H1 (cell line): ENCODE results near the gene MMP15. TPM values are rescaled to one million over a fixed set of nuclear protein-coding genes. Genes with fewer than 3 reads are reported as not detected.

Experiments used
- CTCF ChIA-PET: fragments of 300-600 bp; sonication (Branson Sonifier 250); formaldehyde crosslinking; loops from one replicate; lab custom pipeline; 2021; ENCODE audit not compliant: partially characterized antibody; lab: Charles Lee
- POLR2A ChIA-PET: fragments of 300-600 bp; sonication (Branson Sonifier 250); formaldehyde crosslinking; loops from one replicate; lab custom pipeline; 2021; ENCODE audit warnings: inconsistent platforms; ENCODE audit not compliant: partially characterized antibody; lab: Charles Lee
- DNase-seq, 2 experiments: peaks; one replicate each; pipeline versions ENCODE4 v3.0.0 to v3.0.0-alpha.2; 2010 to 2022; ENCODE audit warnings: low spot score in 2 of 2, low read depth in 1 of 2, mixed read lengths in 1 of 2
- FAIRE-seq: peaks from 2 replicates; lab custom pipeline; 2011; peaks lifted over from hg19 to GRCh38; lab: Jason Lieb, UNC
- H2AFZ ChIP-seq: 2 replicates; pipeline ENCODE4 v1.8.1; 2012; ENCODE audit warnings: low read length, inconsistent platforms
- H2AK5ac ChIP-seq: 2 replicates; pipeline ENCODE4 v1.6.1; 2013; ENCODE audit warnings: low read depth, low read length
- H2BK120ac ChIP-seq: replicated peaks from 2 replicates; pipeline ENCODE3; 2013; ENCODE audit warnings: low read depth, low read length, inconsistent platforms
- H2BK12ac ChIP-seq: 2 replicates; pipeline ENCODE4 v1.6.1; 2013; ENCODE audit warnings: low read depth, low read length
- H2BK15ac ChIP-seq: 2 replicates; pipeline ENCODE4 v1.6.1; 2013; ENCODE audit warnings: low read length
- H2BK20ac ChIP-seq: 2 replicates; pipeline ENCODE4 v1.6.1; 2013; ENCODE audit warnings: low read length
- H2BK5ac ChIP-seq: 2 replicates; pipeline ENCODE4 v1.6.1; 2013; ENCODE audit warnings: low read depth, low read length
- H3K14ac ChIP-seq: 2 replicates; pipeline ENCODE4 v1.6.1; 2013; ENCODE audit warnings: inconsistent platforms; ENCODE audit not compliant: insufficient read length
- H3K18ac ChIP-seq: 2 replicates; pipeline ENCODE4 v1.6.1; 2013; ENCODE audit warnings: low read length; ENCODE audit errors: extremely low read depth
- H3K23ac ChIP-seq: 2 replicates; pipeline ENCODE4 v1.6.1; 2013; ENCODE audit warnings: inconsistent platforms; ENCODE audit not compliant: insufficient read length
- H3K23me2 ChIP-seq: 2 replicates; pipeline ENCODE4 v1.6.1; 2013; ENCODE audit warnings: low read depth, low read length
- H3K27ac ChIP-seq: 2 replicates; pipeline ENCODE4 v1.6.1; 2011; ENCODE audit warnings: low read depth, low read length, inconsistent platforms
- H3K27me3 ChIP-seq, 4 experiments: replicated peaks in 1 of 4; 1 replicate in 1 of 4; 2 replicates in 3 of 4; pipeline versions ENCODE4 v1.6.1 to v1.8.1; 2011 to 2013; ENCODE audit warnings: low read length in 3 of 4, mild to moderate bottlenecking in 3 of 4, inconsistent platforms in 2 of 4, mixed read lengths in 2 of 4, moderate library complexity in 1 of 4; ENCODE audit not compliant: control insufficient read depth in 3 of 4, insufficient read depth in 3 of 4; ENCODE audit errors: extremely low read depth in 1 of 4
- H3K36me3 ChIP-seq, 4 experiments: 2 replicates each; pipeline versions ENCODE4 v1.6.1 to v1.8.1; 2011 to 2013; ENCODE audit warnings: mild to moderate bottlenecking in 4 of 4, low read length in 3 of 4, moderate library complexity in 2 of 4, control low read depth in 1 of 4, inconsistent platforms in 1 of 4; ENCODE audit not compliant: insufficient read depth in 4 of 4, control insufficient read depth in 2 of 4
- H3K4ac ChIP-seq: replicated peaks from 2 replicates; pipeline ENCODE3; 2013; ENCODE audit warnings: low read length, low read depth, mixed read lengths, inconsistent platforms; ENCODE audit not compliant: insufficient read length
- H3K4me1 ChIP-seq, 4 experiments: replicated peaks in 1 of 4; 1 replicate in 1 of 4; 2 replicates in 3 of 4; pipeline versions ENCODE4 v1.6.1 to v1.8.1; 2011 to 2013; ENCODE audit warnings: low read length in 3 of 4, inconsistent platforms in 2 of 4, mixed read lengths in 1 of 4; ENCODE audit not compliant: insufficient read depth in 4 of 4, control insufficient read depth in 3 of 4
- H3K4me2 ChIP-seq, 2 experiments: 2 replicates each; pipeline versions ENCODE4 v1.6.1 to v1.8.1; 2011 to 2013; ENCODE audit warnings: low read depth in 2 of 2, low read length in 2 of 2, control low read depth in 1 of 2, inconsistent platforms in 1 of 2, mild to moderate bottlenecking in 1 of 2; ENCODE audit not compliant: insufficient read depth in 1 of 2
- H3K4me3 ChIP-seq, 4 experiments: fragments of 200-600, 300-600 bp in 1 of 4; sonication (generic), shearing (Covaris generic), sonication (Bioruptor Twin) in 1 of 4; 2 replicates each; pipeline versions ENCODE4 v1.5.1 to v1.8.1; 2011 to 2016; ENCODE audit warnings: low read length in 4 of 4, low read depth in 3 of 4, control low read depth in 2 of 4, inconsistent platforms in 2 of 4, mild to moderate bottlenecking in 2 of 4, mixed read lengths in 1 of 4, moderate library complexity in 1 of 4; ENCODE audit not compliant: insufficient read depth in 2 of 4; ENCODE audit errors: extremely low read depth in 1 of 4
- H3K56ac ChIP-seq: replicated peaks from 2 replicates; pipeline ENCODE3; 2013; ENCODE audit warnings: low read depth, mild to moderate bottlenecking, mixed read lengths, low read length, inconsistent platforms; ENCODE audit not compliant: insufficient read length
- H3K79me1 ChIP-seq: 2 replicates; pipeline ENCODE4 v1.6.1; 2013; ENCODE audit warnings: low read depth, low read length, control low read depth
- H3K79me2 ChIP-seq, 2 experiments: 2 replicates each; pipeline versions ENCODE4 v1.6.1 to v1.8.1; 2012 to 2013; ENCODE audit warnings: low read length in 2 of 2, mild to moderate bottlenecking in 2 of 2, inconsistent platforms in 1 of 2; ENCODE audit not compliant: insufficient read depth in 2 of 2, control insufficient read depth in 1 of 2
- H3K9ac ChIP-seq, 4 experiments: replicated peaks in 1 of 4; 1 replicate in 1 of 4; 2 replicates in 3 of 4; pipeline versions ENCODE4 v1.6.1 to v1.8.1; 2011 to 2013; ENCODE audit warnings: low read depth in 3 of 4, low read length in 3 of 4, control low read depth in 2 of 4, mild to moderate bottlenecking in 2 of 4, moderate library complexity in 2 of 4, inconsistent platforms in 1 of 4; ENCODE audit errors: extremely low read depth in 1 of 4
- H3K9me3 ChIP-seq, 2 experiments: 2 replicates each; pipeline versions ENCODE4 v1.6.1 to v1.8.1; 2012 to 2013; ENCODE audit warnings: mild to moderate bottlenecking in 2 of 2, moderate library complexity in 2 of 2, control low read depth in 1 of 2, inconsistent platforms in 1 of 2, low read depth in 1 of 2, low read length in 1 of 2, mixed read lengths in 1 of 2; ENCODE audit not compliant: insufficient read depth in 2 of 2
- H4K20me1 ChIP-seq, 2 experiments: replicated peaks in 1 of 2; 2 replicates each; pipeline versions ENCODE3 to v1.8.1; 2011 to 2013; ENCODE audit warnings: inconsistent platforms in 2 of 2, low read length in 2 of 2, mild to moderate bottlenecking in 1 of 2; ENCODE audit not compliant: insufficient read depth in 2 of 2, control insufficient read depth in 1 of 2
- H4K5ac ChIP-seq: 2 replicates; pipeline ENCODE4 v1.6.1; 2013; ENCODE audit warnings: low read length, low read depth, mixed read lengths, inconsistent platforms; ENCODE audit not compliant: insufficient read length
- H4K8ac ChIP-seq: 2 replicates; pipeline ENCODE4 v1.8.0; 2013; ENCODE audit warnings: mild to moderate bottlenecking, moderate library complexity, low read length, inconsistent platforms; ENCODE audit not compliant: insufficient read depth; ENCODE audit errors: extremely low read depth
- H4K91ac ChIP-seq: replicated peaks from 2 replicates; pipeline ENCODE3; 2013; ENCODE audit warnings: low read length, mixed read lengths, inconsistent platforms; ENCODE audit not compliant: insufficient read length
- EP300 ChIP-seq, 2 experiments: IDR thresholded peaks; 1 replicate in 1 of 2; 2 replicates in 1 of 2; pipeline ENCODE4 v1.6.1; 2011 to 2012; ENCODE audit warnings: low read depth in 2 of 2, low read length in 2 of 2, mild to moderate bottlenecking in 2 of 2, borderline replicate concordance in 1 of 2, inconsistent platforms in 1 of 2, moderate library complexity in 1 of 2
- GABPA ChIP-seq: IDR thresholded peaks from 2 replicates; pipeline ENCODE4 v1.6.1; 2011; ENCODE audit warnings: mild to moderate bottlenecking, low read length, moderate library complexity, borderline replicate concordance; ENCODE audit not compliant: insufficient read depth
- PHF8 ChIP-seq: fragments of 200-600 bp; sonication (generic); conservative IDR thresholded peaks from 2 replicates; pipeline ENCODE4 v1.7.1; 2012; ENCODE audit warnings: low read depth, mild to moderate bottlenecking, inconsistent platforms, low read length, moderate library complexity
- TAF7 ChIP-seq: optimal IDR thresholded peaks from 2 replicates; pipeline ENCODE3; 2011; ENCODE audit warnings: low read depth, mild to moderate bottlenecking, inconsistent platforms, low read length, moderate library complexity, borderline replicate concordance
- WGBS, 2 experiments: shearing (Covaris generic) in 1 of 2; methylation state at CpG; one replicate each; pipeline versions ENCODE4 v1.1.6 to v1.1.7; 2013 to 2015; ENCODE audit warnings: low lambda C conversion rate in 2 of 2, mixed read lengths in 2 of 2, inconsistent platforms in 1 of 2, low coverage in 1 of 2, missing lambda C conversion rate in 1 of 2; ENCODE audit not compliant: insufficient replicate concordance in 2 of 2, insufficient coverage in 1 of 2, insufficient read length in 1 of 2; ENCODE audit errors: extremely low coverage in 1 of 2, missing lambda C conversion rate in 1 of 2; 5-methylcytosine and 5-hydroxymethylcytosine counted together
- polyA plus RNA-seq, 7 experiments: library from polyadenylated mRNA; depleted of rRNA in 3 of 7; stranded (reverse) in 5 of 7; unstranded in 2 of 7; fragments of >200 nt in 5 of 7; fragments of 200-250 nt in 2 of 7; gene quantifications; 1 replicate in 5 of 7; 2 replicates in 1 of 7; 4 replicates in 1 of 7; pipeline versions ENCODE4 v1.2.1 to v1.2.3, GENCODE V29; 2011 to 2013; ENCODE audit warnings: missing spikeins in 2 of 7, mixed read lengths in 2 of 7
- total RNA-seq: library from RNA; stranded (reverse); fragmentation: NEBNext Ultra II Directional; extraction: Animal tissue kit (Norgen Biotek cat#: 25700); gene quantifications from 2 replicates; pipeline ENCODE4 v1.2.1, GENCODE V29; 2021

MMP15 gene
- total and polyA plus RNA-seq, 2 of the 8 experiments (the other 6 are each of a cell fraction or from before 2014, with no cell fraction given), result 38.5 to 42.2 TPM

DNA sequence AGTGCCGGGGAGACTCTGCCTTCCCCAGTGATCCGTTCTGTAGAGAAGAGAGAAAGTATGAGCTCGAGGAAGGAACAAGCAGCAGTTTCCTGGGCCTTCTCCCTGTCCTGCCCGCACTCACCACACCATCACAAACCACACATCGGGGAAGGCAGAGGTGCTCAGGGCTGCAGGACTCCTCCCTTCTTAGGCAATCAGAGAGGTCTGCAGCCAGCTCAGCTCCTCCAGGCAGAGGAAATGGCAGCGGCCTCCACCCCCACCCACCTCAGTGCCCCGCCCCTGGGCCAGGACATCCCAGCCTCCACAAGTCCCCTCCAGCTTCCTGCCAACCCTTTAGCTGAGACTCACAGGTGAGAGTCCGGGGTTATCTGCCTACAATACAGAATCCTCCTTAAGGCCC is 27.1 kb upstream of the MMP15 start:
- no peak overlapping the region for H2AK5ac ChIP-seq
- H4K5ac ChIP-seq, result no peak overlapping the region
- no peak overlapping the region for H3K14ac ChIP-seq
- DNase-seq, result no peak
- no peak overlapping the region; a peak in 1 of 4 replicates for H3K4me2 ChIP-seq
- CTCF ChIA-PET, result interaction anchor here (0.7 to 26.3 kb wide), 10 partner anchors 11 to 223 kb away, joined by 3 to 305 read pairs (median 3); a partner anchor contains a TSS
- H3K18ac ChIP-seq, result no peak overlapping the region
- no peak overlapping the region for H2BK20ac ChIP-seq
- POLR2A ChIA-PET, result interaction anchor here (0.9 to 1.5 kb wide), 2 partner anchors 14 to 67 kb away, joined by 3 to 5 read pairs; no protein-coding TSS in a partner anchor
- H2BK5ac ChIP-seq, result no peak overlapping the region
- no peak overlapping the region for H3K9ac ChIP-seq
- WGBS, 2 experiments, result 87% methylated on average over 8 of the region's 8 CpGs; no CpG with 5 or more reads in 1 of the 2 experiments
- peaks cover 0 to 7% of the 10 kb centered on the region in 2 experiments for H4K20me1 ChIP-seq
- H3K79me1 ChIP-seq, result no peaks in the 10 kb centered on the region
- no peak overlapping the region for H2BK12ac ChIP-seq
- no peak overlapping the region for H4K91ac ChIP-seq
- no peaks in the 10 kb centered on the region; a peak in 1 of 4 replicates for H3K79me2 ChIP-seq
- H3K27me3 ChIP-seq, result peaks cover 0 to 3% (median 0%) of the 10 kb centered on the region in 4 experiments; a peak in 2 of 7 replicates
- no peak overlapping the region for H4K8ac ChIP-seq
- H3K9me3 ChIP-seq, result no peaks in the 10 kb centered on the region
- no peak overlapping the region for H3K4me3 ChIP-seq
- no peak overlapping the region for H2BK15ac ChIP-seq
- H3K4ac ChIP-seq, result no peak overlapping the region
- H2AFZ ChIP-seq, result no peak overlapping the region
- no peak overlapping the region for H3K23ac ChIP-seq
- H3K4me1 ChIP-seq, result peaks cover 5 to 10% (median 7%) of the 10 kb centered on the region in 4 experiments; a peak in 6 of 7 replicates
- peaks cover 7% of the 10 kb centered on the region for H3K23me2 ChIP-seq
- H3K27ac ChIP-seq, result no peak overlapping the region
- no peak overlapping the region for H2BK120ac ChIP-seq
- no peak for FAIRE-seq
- no peak overlapping the region for H3K56ac ChIP-seq
- H3K36me3 ChIP-seq, result peaks cover 2 to 15% (median 7%) of the 10 kb centered on the region in 4 experiments; a peak in 6 of 8 replicates
- TF ChIP-seq EP300 (IDR thresholded peaks at IDR 0.05; ENCODE audit: borderline replicate concordance in 1 of 2, low read depth in 2 of 2, low read length in 2 of 2) (no peak), PHF8 (no peak), GABPA (no peak), TAF7 (no peak)
